Measurements from ENCODE around the gene BMAL1.

The BMAL1 gene

GRCh38 chr11:13318498-13319295, 41.1 kb downstream of the BMAL1 start:
- no peak for DNase-seq

GRCh38 chr11:13320688-13321087, 43.1 kb downstream of the BMAL1 start:
- no peak for DNase-seq

DNA sequence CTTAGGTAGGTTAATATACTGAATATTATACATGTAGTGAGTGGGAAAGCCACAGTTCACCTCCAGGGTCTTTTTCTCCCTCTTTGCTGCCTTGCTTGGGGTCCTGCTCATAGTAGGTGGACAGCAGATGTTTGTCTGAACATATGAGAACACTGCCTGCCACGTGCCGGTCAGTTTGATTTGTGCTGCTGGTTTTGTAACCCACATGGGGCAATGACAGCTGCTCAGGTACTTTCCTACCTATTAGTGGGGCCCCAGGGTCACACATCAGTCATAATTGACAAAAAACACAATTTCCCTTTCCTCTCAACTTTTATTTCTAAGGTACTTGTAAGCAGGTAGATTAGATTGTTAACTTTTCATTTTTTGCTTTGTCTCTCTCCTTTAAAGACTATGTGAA, 43.8 kb downstream of the BMAL1 start:
- no peak for DNase-seq

- no peak for DNase-seq
Measured at GRCh38 chr11:13324141-13324540, 46.6 kb downstream of the BMAL1 start.

- DNase-seq: no peak
Measured at GRCh38 chr11:13324709-13325108, 47.1 kb downstream of the BMAL1 start.

GRCh38 chr11:13327421-13327820, 49.8 kb downstream of the BMAL1 start:
- DNase-seq: no peak

DNA sequence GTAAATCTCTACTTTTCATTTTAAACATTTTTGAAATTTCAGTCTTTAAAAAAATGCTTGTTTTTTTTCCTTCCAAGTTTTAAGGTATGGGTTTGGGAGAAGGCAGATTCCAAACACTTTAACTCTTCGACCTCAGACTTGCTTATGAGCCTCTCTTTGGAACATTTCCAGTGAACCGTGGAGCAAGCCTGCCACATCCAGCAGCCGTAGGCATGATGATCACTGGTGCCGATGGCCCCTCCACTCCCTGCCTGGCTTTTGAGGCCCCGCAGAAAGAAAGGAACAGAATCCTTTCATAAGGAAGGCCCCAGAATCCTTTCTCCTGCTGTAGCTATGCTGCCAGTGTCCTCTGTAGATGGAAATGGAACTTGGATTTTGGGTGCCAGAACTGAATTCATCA, 50.7 kb downstream of the BMAL1 start:
- no peak for DNase-seq

- DNase-seq: no peak
Measured at GRCh38 chr11:13329670-13330356, 52.2 kb downstream of the BMAL1 start.

DNA sequence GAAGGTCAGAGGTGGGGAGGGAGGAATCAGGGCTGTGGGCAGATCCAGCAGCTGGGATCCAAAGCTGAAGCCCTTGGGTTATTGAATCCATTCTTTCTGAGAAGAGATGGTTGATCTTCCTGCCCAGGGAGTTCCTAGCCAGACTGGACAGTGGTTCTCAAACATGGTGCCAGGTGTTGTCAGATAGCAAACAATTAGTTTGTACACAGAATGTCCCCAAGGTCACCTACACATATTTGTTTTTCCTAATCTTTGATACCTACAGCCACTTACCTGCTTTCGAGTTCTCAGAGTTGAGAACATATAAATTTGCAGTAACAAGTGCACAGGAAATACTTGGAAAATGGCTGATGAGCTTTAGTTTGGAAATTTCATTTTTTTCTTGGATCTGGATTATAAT, 54.5 kb downstream of the BMAL1 start:
- no peak for DNase-seq

- no peak for DNase-seq
Measured at GRCh38 chr11:13333456-13333957, 55.9 kb downstream of the BMAL1 start.

DNA sequence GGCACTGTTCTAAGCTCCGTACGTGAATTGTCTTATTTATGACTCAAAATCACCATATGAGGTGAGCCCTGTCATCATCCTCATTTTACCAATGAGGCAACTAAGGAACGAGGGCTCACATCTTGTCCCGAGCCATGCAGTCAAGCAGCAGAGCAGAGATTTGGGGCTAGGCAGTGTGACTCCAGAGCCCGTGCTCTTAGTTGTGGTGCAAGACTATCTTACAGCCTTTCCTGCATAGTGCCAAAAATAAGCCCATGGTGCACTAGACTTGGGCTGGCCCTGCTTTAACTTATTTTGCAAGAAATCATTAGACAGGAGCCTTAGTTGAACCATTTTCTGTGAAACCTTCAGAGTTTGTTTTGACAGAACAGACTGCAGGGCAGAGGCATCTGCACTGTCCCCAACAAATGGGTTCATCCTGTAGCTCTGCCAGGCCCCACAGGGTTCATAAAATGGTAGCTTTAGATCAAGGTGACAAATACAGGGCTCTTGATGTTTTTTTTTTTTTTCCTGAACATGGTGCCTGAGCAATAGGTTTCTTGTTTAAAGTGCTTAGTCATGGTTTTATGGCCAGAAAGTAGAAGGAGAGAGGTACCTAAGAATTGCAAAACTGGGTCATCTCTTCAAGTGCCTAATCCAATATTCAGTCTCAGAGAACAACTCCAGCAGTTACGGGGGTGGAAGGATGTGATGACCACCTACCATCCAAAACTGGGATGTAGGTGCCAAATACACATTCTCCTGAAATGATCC, 56.6 kb downstream of the BMAL1 start:
- DNase-seq: no peak

DNA sequence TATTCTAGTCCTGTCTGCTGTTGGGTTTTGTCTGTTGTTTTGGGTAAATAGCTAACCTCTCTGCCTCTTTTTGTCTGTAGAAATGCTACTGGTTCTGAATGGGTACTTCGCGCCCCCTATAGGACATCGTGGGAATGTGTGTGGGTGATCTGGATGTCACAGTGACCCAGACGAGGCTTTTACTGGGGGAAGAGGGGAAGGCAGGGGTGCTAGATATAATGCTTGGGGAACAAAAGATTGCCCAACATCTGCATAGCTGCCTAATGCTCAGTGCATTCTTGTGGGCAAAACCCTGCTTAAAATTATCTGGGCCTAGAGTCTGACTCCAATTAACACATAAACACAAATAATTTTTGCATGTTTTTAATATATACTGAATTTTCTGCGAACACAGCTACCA, 57.7 kb downstream of the BMAL1 start:
- no peak for DNase-seq

GRCh38 chr11:13336246-13336878, 58.8 kb downstream of the BMAL1 start:
- no peak for DNase-seq

- no peak for DNase-seq
Measured at GRCh38 chr11:13338019-13338426, 60.4 kb downstream of the BMAL1 start.

DNA sequence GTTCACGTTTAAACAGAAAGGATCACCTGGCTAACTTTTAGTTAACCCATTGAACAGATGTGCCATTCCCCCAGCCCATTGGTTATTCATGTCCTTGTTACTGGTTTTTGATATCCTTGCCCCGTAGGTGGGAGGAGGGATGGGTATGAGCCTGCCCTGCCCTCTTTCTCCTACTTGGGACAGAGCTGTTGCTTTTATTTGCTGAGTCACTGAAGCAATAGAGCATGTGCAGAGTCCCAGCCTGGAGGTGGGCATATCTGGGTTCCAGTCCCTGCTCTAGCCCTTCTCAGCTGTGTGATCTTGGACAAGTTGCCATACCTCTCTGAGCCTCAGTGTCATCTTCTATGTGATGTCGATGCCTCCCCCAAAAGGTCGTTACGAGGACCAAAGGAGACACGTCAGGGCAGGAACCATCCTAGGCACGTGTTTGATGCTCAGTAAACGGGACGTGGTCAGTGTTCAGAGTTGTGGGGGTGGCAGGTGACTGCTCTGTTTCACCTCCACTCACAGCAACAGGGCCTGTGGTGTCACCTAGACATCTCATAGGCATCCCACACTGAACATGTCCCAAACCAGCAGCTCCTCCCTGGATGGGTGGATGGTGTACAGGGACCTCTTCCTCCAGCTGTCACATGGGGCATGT, 61.0 kb downstream of the BMAL1 start:
- no peak for DNase-seq

DNA sequence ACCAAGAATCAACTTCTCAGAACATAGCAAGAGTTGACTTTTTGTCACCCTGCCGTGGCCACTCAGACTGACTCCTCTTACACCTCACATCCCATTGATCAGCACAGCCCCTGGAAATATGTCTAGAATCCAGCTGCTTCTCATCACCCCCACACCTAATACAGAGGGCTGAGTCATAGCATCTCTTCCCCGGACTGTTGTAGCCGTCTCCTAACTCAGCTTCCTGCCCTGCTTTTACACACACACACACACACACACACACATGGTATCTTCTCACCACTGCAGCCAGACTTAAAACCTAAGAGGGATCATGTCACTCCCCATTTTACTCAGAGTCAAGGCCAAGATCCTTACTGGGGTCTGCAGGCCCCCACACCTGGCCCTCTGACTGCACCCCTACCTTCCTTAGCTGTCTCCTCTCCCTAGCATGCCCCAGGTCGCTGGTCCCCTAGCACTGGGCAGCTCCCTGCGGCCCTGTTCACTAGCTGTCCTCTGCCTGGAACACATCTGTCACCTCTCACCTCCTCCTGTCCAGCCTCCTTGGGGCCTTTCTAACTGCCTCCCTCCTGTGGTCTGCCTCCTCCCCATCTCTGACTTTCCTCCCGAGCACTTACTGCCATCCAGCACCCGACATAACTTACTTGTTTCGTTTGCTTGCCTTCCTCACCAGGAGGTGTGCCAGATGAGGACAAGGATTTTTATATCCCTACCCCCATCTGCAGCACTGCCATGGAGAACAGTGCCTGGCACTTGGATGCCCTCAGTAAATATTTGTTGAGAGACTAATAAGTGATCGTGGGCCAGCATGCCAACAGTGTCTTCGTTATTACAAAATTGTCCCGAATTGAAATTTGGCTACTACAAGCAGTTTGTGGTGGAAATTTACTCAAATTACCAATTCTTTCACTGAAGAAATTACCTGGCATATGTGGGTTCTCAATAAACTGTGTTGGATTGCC, 61.9 kb downstream of the BMAL1 start:
- DNase-seq: no peak

GRCh38 chr11:13341026-13341425, 63.4 kb downstream of the BMAL1 start:
- no peak for DNase-seq

- DNase-seq: no peak
Measured at GRCh38 chr11:13343067-13343466, 65.5 kb downstream of the BMAL1 start.

DNA sequence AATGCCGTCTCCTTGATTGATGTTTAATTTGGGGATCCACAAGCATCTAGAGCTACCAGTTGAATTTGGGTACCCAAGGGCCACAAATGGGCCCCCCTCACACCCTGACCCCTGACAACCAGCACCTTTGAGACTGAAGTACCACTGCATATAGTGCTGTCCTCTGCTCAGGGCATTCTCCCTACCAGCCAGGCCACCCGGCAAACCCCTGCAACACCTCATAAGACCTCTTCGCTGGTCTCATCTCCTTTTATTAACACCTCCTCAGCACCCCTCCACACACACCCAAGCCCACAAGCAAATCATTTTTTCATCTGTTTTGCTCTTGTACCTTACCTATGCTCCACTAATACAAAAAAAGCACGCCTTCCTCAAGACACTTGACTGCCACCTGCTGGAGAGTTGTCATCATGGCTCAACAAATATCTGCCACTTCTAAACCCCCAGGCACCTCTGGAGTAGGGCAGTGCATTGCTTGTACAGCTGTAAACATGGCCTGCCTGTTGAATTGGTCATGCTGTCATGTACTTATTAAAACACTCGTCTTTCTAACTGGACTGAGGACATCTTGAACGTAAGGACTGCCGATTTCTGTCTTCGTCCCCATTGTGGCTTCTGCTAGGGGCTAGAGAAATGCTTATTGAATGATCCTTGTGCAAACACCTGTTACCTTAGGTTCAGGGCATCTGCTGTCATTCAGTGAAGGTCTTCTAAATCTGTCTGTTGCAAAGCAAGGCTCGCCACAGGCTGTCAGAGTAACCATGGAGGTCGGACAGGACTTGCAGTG, 66.5 kb downstream of the BMAL1 start:
- no peak for DNase-seq

DNA sequence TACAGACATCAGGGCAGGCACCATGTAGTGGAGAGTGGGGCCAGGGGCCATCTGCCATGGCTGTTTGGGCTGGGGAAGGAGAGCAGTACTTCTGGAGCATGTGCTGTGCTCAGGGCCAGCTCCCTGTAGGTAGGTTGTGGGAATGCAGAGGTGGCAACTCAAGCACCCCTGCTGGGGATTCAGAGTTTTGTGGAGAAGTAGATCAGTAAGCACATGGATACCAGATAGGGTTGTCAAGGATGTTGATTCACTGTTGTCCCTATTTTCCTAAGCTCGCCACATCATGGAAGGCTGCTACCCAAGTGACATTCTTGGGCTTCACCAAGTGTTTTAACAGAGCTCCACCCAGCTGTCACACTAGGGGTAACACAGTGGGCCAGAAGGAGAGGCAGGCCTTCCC, 67.2 kb downstream of the BMAL1 start:
- DNase-seq: no peak
